AG09319 (cell line): ENCODE measurements around the gene SV2B.

Source experiments
- DNase-seq: peaks from one replicate; pipeline ENCODE4 v3.0.0-alpha.2; 2010; ENCODE audit warnings: low read depth; ENCODE audit errors: extremely low read depth
- TF ChIP-seq, protein P1 (sequence below): IDR thresholded peaks from 2 replicates; pipeline ENCODE4 v1.5.1; 2011; ENCODE audit warnings: low read depth, mild to moderate bottlenecking, inconsistent platforms, low read length, moderate library complexity

Gene SV2B

DNA sequence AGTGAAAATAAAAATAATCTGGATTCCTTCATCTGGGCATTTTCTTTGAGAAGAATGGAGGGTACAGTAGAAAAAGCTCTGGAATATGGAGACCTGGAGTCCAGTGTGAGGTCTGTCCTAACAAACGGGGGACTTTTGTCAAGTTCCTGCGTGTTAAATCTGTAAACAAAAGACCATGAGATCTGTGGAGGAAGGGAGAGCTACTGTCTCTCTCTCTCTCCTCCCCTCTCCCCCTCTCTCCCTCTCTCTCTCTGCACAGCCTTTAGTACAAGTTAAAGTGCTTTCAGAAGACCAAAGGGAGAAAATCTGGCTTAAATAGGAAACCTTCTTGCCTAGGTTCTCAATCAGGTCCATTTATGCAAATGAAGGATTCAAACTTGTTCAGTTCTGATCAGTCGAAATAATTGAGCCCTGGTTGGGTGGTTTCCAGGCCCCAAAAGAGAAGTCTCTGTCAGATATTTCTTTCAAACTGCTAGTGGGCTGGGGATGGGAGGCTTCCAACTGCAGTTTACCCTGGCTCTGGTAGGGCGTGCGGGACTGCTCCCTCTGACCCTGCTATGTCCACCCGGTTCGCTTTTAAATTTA is 103.7 kb downstream of the SV2B start:
- TF ChIP-seq, protein P1, sequence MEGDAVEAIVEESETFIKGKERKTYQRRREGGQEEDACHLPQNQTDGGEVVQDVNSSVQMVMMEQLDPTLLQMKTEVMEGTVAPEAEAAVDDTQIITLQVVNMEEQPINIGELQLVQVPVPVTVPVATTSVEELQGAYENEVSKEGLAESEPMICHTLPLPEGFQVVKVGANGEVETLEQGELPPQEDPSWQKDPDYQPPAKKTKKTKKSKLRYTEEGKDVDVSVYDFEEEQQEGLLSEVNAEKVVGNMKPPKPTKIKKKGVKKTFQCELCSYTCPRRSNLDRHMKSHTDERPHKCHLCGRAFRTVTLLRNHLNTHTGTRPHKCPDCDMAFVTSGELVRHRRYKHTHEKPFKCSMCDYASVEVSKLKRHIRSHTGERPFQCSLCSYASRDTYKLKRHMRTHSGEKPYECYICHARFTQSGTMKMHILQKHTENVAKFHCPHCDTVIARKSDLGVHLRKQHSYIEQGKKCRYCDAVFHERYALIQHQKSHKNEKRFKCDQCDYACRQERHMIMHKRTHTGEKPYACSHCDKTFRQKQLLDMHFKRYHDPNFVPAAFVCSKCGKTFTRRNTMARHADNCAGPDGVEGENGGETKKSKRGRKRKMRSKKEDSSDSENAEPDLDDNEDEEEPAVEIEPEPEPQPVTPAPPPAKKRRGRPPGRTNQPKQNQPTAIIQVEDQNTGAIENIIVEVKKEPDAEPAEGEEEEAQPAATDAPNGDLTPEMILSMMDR: no peak
- DNase-seq: no peak

DNA sequence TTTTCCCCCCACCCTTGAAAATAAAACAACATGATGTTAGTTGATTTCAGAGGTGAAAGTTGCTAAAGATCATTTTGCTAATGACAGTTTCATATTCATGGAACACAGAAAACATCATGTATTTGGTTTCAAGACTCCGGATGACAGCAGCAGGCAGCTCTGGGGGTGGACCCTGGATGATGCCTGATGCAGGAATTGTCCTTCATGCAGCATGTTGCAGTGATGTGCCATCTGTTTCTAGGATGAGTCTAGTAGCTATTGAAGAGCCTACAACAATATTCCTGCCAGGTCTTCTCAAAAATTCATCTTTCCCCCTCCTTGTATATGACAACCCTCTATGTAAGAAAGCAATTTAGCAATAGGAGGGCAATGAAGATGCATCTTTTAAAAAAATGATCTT is 108.3 kb downstream of the SV2B start:
- no peak for DNase-seq
- TF ChIP-seq, protein P1: no peak

DNA sequence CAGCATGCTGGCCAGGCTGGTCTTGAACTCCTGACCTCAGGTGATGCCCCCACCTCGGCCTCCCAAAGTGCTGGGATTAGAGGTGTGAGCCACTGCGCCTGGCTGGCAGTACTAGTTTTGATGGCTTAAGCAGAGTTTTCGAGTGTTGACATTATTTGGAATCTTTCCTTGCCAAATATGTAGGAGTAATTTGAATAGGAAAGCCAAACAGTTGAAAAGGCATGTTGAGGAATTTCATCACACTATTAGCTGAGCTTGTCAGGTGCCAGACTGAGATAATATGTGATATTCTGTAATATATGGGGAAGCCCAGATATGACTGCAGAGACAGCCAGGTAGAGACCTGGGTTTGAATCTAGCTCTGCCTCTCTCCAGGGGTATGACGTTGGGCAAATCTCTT is 109.3 kb downstream of the SV2B start:
- DNase-seq: no peak
- TF ChIP-seq, protein P1: no peak

DNA sequence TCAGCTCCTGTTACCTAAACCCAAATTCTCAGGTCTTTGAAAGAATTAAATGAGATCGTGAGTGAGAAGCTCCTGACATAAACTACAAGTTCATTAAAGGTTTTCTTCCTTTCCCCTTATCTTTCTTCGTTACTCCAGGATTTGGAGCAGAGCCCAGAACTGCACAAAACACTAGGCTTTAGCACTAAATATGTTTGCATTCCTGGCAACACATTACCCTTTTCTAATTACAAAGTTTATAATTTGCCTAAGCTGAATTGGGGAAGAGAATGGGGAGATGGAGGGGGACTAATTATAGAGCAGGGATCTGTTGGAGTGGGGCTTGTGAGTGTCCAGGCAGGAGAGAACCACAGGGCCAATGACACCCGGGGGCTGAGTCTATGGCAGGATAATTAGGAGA is 109.7 kb downstream of the SV2B start:
- DNase-seq: no peak
- TF ChIP-seq, protein P1: no peak

DNA sequence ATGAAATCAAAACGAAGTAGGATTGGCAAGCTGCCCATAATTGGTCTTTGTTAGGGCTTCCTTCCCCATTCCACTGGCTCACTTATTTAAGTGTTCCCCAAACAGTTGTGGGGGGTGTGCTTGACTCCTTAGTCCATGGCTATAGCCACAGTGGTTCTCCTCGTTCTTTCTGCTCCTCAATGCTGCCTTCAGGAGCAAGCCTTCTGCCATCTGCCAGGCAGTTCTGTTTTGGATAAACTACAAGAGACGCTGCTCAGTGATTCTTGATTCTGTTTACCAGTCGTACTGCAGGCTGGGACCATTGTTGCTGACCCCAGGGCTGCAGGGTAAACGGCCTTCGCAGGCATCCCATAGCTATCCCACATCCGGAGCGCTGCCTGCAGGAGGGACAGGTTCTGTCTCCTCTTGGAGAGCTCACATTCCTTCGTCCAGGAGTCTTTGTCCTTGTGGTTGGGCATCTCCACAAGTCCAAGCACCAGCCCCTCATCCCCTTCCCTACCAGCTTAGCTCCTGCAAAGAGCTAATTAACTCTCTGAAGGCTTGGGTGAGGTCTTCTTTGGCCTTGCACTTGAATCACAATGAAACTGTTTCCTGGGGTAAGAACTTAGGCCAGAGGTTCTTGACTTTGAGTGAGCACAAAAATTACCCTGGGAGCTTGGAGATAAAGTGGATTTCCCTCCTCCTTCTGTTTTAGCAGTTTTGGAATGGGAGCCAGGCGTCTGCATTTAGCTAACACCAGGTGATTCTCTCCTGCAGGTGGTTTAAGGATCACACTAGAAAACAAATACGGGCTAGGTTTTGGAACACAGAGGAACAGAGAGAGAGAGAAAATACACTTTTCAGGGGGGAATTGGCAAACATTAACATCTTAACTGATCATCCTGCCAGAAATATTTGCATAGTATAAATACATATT is 114.9 kb downstream of the SV2B start:
- TF ChIP-seq, protein P1: no peak
- no peak for DNase-seq

DNA sequence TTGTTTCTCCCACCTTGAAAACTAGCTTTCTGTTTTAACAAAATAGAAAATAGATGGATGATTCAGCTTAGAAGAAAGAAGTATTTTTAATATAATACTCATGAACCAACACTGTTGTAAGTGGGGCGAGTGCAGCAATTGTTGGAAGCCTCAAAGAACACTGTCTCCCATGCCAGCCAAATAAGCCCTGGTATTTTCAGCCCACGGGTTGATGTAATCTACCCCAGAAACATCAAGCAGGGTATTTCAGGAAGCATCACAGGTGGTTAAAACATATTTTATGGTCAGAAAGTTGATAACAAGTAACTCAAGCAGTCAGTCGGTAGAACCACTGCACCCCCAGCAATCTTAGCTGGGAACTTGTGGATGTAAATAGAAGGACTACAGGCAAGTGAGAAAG is 115.9 kb downstream of the SV2B start:
- no peak for DNase-seq
- TF ChIP-seq, protein P1: no peak

DNA sequence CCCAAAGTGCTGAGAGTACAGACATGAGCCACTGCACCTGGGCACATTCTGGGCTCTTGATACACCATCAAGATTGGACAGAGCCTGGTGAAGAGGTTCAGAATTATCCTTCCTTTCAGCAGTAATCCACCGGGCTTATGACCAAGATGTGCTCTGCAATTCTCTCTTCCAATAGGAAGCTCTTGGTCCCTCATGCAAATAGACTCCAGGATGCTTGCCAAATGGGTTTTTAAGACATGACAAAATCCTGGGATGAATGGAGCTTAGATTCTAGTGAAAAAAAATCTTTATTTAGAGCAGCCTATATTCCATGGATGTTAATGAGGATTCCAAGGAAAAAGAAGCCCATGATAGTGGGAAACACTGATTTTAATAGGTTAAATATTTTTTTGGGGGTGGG is 119.1 kb downstream of the SV2B start:
- no peak for DNase-seq
- TF ChIP-seq, protein P1: no peak
